Fibroblast of gingiva (primary cell): ENCODE data around the gene COX6A1.
"Not testable (repeated sequence)": the region's sequence is repeated elsewhere in the genome, so short reads cannot be mapped to it uniquely, and the experiment has no call there.

Experiments used
- DNase-seq: peaks from one replicate; pipeline ENCODE4 v3.0.0-alpha.2; 2011; ENCODE audit warnings: low read depth

The COX6A1 gene

DNA sequence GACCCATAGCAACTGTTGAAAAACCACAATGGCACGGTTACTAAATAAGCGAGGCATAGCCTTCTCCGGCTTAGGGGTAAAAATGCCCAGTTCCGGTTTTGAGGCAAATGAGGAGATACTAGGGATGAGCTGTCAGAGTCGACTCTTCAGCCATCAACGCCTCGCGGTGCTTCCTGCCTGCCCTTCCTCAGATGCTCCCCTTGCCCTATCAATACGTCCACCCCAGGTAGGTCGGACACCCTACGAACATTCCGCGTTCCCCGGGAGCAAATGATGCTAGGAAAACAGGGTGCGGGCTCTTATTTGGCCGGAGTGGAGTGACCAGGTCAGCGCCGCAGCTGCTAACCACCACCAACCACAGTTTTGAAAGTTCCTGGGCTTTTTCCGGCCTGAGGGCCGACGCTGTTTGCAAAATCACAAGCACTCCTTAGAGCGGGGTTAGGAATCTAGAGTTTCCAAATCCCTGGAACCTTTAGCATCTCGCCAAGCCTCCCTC lies 30.5 kb downstream of the COX6A1 start:
- peak; percentile 76 for DNase-seq

DNA sequence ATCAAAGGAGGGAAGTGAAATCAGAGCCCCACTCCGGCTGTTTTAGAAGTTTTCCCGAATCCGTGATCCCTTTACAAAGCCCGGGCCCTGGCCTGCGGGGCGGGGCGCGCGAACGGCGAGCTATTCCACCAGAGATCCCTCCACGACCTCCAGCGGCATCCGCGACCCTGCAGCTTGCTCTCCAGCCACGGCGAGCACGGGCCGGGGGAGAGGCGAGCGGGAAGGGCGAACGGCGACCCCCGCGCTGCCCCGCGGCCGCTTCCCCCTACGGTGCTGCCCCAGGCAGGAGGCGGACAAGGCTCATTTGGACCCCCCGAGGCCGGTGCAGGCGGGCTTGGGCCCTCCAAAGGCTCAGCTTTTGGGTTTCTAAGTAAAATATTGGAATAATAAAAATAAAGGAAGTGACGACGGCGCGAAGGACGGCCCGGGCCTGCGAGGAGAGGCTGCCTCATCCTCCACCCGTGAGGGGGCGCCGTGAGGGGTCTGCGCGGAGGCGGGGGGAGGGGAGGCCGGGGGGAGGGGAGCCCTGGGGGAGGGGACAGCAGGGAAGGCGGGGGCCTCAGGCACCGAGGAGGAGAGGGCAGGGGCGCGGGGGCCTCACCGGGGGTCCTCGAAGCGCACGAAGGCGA lies 31.0 kb downstream of the COX6A1 start:
- no peak for DNase-seq

DNA sequence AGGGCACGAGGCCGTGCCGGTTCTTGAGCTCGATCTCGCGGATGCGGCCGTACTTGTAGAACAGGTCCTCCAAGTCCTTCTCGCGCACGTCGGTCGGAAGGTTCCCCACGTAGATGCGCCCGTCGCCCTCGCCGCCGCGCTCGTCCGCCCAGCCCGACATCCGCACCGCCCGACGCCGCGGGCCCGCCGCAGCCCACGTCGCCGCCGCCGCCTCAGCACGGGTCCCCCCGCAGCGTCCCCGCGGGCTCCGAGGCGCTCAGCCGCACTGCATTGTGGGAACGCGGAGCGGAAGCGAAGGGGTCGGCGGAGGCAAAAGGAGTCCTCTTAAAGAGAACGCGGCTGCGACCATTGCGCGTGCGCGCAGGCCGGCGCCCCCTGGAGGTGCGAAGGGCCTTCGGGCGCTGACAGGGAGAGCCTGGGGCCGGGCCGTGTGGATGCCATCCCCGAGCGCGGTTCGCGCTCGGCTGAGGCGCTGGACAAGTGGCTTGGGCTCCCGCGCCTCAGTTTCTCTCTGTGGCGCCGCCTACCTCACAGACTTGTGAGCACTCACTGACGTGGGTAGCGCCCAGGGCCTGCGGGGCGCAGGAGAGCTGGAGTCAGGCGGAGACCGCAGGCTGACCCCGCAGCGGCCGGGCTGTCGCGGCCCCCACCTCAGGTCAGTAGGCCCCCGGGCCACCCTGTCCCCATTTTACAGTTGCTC lies 31.7 kb downstream of the COX6A1 start, which contains the start of gene SRSF9:
Gene SRSF9 (minus strand): TSS at position 299 of the 700 bp plus-strand sequence. CDS start 139 bp downstream, at position 160.
- peak; percentile 98 for DNase-seq

DNA sequence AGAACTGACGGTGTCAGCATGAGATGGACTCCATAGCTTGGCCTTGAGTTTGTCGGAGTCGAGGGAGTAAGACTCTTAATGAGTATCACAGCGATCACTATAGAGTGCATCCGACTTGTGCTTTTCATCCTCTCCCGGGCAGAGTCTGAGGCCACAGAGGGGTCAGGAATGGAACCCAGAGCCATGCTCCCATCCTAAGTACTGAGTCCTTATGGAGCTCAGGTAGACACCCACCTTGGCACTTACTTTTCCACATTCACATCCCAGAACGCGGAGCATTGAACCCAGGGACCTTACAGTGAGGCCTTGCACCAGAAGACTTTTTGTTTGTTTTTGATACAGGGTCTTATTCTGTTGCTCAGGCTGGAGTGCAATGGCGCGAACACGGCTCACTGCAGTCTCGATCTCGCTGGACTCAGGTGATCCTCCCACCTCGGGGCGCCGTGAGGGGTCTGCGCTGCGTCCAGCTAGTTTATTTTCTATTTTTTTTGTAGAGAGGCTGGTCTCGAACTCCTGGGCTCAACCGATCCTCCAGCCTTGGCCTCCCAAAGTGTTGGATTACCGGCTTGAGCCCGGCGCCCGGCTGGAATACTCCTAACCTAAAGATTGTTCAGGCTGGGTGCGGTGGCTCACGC lies 32.4 kb downstream of the COX6A1 start:
- no peak for DNase-seq

DNA sequence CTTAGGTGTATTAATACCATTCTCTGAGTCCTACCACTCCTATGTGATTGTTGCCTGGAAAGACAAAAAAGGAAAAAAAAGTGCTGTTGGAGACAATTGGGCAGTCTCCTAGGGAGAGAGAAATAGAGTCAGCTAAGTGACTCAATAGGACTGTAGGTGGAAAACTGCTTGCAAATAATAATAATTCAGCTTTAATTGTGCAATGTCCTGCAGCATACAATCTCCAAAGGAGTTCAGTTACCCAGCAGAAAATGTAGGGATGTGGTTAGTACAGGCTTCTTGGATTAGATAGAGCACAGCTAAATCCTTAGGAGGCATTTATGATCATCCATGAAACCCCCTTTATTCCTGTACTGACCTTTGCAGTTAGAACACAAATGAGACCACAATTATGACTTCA lies 34.6 kb downstream of the COX6A1 start:
- DNase-seq: no peak

DNA sequence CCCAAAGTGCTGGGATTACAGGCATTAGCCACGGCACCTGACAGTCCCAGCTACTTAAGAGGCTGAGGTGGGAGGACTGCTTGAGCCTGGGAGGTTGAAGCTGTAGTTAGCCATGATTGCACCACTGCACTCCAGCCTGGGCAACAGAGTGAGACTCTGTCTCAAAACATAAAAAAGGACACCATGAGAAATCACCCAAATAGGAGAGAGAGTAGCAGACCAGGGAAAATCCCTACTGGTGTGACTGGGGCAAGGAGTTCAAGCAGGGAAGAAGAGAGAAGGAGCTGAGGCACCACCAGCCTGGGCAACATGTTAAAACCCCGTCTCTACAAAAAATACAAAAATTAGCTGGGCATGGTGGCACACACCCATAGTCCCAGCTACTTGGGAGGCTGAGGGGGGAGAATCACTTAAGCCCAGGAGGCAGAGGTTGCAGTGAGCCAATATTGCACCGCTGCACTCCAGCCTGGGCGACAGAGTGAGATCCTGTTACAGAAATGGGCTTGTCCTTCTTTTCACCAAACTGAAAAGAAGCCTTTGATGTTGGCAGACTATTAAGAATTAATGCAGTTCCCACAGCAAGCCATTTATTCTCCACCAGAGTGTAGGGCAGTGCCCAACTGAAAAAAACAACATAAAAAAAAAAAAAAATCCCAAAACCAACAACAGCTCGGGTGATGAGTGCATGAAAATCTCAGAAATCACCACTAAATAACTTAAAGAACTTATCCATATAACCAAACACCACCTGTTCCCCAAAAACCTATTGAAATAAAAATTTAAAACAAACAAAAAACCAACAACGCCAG lies 36.1 kb downstream of the COX6A1 start:
- DNase-seq: no peak

DNA sequence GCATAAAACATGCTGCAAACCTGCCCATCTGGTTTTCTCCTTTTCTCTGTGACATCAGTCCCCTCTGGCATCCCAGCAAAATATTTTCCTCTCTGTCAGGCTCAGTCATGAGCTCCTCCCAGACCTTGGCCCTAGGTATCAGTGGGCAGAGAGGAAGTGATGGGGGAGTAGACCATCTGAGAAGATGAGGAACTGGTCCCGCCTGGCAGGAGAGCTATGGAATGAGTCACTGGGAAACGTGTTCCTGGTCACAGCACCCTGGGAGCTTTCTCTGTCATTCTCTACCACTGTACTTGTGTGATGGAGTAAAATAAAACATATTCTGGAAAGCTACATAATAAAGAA lies 36.7 kb downstream of the COX6A1 start:
- no peak for DNase-seq

DNA sequence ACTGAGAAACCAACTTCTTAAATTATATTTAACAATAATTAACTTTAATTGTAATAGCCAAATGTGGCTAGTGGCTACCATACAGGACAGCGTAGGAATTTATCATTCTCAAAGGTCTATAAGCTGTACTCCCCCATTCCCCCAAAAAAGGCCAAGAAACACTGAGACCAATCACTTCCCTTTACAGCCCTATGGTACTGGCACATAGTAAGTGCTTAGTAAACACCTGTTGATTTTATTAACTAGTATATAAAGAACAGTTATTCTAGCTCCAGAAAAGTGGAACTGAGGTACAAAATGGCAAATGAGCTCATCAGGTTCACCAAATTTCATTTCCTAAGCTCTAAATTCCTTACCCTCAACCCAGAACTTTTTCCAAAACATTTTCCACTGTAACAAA lies 37.7 kb downstream of the COX6A1 start:
- no peak for DNase-seq

DNA sequence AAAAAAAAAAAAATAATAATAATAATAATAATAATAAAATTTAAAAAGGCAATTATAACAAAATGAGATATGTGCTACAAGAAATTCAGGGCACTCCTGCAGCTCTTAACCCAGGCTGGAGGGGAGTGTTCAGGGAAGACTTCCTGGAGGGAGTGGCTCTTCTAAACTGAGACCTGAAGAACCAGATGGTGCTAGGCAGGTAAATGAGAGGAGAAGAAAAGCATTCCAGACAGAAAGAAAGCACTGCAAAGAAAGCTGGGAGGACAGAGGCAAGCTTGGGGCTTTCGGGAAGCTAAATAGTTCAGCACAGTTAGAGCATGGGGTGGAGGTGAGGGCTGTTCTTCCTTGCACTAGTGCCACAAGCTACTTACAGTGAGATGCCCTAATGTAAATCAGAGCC lies 41.5 kb downstream of the COX6A1 start:
- DNase-seq: no peak

DNA sequence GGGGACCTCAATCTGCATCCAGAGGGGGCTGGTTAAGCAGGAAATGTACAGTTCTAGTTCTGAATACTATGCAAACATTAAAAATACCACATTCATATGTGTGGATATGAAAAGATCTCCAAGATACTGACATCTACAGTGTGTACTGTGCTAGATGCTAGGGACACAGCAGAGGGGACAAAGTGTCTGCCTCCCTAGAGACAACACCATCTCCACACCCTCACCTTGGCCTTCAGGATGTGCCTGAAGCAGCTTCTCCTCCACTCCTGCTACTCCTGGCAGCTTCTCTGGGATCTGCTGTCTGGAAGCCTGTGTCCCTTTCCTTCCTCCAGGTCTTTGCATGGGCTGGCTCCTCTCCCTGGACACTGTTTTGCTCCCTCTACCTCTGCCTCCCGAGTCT lies 42.3 kb downstream of the COX6A1 start:
- DNase-seq: no peak

DNA sequence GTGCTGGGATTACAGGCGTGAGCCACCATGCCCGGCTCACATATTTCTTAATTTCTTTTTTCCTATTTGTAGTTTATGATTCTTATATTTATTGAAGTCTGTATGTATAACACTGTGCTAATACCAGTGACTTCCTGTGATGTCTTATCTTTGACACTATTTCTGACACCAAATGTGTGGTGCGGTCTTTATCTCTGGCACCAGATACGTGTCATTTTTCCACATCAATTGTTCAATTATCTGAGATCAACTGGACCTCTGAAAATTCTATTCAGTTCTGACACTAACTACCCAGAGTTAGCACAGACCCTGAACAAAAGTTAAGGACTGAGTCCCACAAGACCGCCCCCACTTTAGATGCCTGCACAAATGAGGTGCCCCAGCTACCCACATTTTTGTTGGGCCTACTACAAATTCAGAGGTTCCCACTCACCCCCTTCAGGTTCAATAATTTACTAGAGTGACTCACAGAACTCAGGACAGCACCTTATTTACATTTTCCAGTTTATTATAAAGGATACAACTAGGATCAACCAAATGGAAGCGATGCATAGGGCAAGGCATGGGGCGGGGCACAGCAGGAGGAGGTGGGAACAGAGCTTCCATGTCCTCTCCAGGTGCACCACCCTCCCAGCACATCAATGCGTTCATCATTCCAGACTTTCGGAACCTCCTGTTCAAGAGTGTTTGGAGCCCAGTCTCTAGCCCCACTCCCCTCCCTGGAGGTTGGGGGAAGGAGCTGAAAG lies 43.3 kb downstream of the COX6A1 start:
- no peak for DNase-seq

DNA sequence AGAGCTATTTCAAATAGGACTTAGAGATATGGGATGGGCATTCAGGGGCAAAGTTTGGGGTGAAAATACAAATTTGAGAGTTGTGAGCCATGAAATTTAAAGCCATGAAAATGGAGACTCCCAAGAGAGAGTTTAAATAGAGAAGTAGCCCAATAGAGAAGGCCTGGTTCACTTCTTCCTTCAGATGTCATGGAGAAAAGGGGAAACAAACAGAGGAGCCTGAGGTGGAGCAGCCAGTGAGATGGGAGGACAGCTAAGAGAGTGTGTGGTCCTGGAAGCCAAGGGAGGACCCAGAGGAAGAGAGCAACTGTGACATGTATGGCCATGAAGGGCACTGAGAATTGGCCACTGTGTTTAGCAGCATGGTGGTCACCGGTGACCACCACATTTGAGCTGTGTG lies 45.7 kb downstream of the COX6A1 start:
- DNase-seq: no peak

DNA sequence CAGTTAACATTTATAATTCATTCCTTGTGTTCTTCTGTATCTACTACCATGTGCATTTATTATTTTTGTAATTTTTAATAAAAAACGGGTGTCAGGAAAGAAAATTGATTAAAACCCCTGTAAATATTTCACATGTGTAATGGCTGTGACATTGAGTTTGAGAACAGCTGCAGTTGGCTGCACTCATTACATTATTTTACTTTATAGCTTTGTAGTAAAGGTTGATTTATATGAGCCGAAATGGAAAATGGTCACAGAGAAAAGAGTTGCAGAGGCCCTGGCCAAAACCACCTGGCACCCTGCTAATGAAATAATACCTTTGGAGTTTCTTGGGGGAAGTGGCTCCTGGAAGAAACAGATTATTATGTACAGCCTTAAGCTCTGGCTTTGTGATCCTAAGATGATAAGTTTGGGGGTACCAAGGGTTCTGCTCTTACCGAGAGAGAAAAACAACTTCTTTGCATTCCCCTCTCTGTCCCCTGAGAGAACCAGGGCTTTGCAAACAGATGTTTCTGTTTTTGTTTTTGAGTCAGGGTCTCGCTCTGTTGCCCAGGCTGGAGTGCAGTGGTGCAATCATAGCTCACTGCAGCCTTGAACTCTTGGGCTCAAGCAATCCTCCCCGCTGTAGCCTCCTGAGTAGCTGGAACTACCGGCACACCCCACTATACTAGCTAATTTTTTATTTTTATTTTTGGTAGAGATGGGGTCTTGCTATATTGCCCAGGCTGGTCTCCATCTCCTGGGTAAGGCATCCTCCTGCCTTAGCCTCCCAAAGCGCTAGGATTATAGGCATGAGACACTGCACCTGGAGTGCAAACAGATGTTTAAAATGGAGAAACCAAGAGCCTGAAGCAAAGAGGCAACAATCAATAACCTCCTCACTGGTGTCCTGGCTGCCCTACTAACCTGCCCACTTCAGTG lies 48.3 kb downstream of the COX6A1 start:
- no peak for DNase-seq

DNA sequence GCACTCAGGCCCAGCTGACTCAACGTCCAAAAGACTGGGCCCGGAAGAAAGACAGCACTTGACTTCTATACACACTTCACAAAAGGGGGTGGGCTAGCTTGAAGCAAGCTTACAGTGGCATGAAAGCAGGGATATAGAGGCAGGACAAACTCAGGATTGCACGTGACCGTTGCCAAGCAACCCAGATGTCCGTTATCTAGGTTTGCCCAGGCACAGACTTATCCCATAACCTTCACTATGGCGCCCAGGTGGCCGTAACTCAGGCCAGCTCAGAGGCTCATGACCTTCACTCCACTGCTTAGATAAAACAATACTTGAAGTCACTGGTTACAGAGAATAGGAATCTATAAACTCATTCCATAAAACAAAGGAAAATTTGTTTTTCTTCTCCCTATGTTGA lies 49.6 kb downstream of the COX6A1 start:
- not testable (repeated sequence) for DNase-seq

DNA sequence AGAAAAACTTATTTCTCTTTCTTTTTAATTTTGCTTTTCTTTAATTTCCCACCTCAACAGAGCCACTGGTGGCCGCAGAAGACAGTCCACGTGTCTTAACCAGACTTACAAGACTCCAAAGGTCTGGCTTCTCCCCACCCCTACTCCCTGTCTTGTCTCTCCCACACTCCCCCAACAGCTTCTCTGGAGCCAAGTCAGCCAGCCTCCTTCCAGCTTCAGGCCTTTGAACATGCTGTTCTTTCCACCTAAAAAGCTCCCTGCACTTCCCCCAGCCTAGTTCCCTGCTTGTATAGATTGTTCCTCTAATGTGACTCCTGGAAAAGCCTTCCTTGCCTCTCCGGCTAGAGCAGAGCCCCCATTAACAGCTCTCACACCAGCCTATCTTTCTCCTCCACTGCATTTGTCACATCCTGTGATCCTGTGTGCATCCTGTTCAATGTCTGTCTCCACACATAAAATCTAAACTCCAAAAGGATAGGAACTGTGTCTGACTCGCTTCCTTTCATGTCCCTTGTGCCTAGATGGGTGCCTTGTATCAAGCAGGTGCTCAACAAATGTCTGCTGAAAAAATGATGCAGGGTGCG lies 50.2 kb downstream of the COX6A1 start:
- no peak for DNase-seq

DNA sequence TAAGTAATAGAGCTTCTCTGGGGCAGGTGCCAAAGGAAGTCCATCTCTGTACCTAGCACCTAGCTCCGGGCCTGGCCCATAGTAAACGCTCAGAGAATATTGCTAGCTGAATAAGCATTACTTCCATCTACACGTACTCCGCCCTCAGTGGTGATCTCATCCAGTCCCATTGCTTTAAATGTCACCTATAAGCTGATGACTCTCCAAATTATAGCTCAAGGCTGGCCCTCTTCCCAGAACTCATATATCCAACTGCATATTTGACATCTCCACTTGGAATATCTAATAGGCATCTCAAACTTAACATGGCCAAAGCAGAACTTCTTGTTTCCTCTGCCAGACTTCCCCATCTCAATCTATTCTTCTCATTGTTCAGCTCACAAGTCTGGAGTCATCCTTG lies 51.1 kb downstream of the COX6A1 start:
- DNase-seq: no peak

DNA sequence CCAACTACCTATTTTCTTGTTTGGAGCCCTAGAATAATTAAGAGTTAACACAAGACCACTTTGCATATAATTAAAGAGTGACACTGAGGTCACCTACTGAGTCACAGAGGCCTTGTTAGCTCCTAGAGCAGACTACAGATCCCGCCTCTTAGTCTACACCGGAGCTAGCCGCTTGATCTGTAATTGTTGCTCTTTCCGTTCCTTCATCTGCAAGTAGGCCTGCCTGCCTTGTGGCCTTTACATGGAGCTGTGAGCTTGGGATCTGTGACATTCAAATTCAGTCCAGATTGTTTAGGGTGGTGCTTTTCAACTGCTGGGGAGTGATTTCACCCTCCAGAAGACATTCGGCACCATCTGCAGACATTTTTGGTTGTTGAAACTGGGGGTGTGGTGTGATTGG lies 52.4 kb downstream of the COX6A1 start:
- DNase-seq: no peak
